Central memory CD8-positive, alpha-beta T cell (primary cell): Measurements from ENCODE around the gene PDE4D.

Experiments used
- ATAC-seq: fragments of 150-1000 bp; cut with Tn5 transposase; replicated peaks from 2 replicates; pipeline ENCODE4 v1.10.0; 2022; ENCODE audit warnings: mild to moderate bottlenecking, moderate FRiP score, moderate number of reproducible peaks; ENCODE audit not compliant: poor library complexity, severe bottlenecking; ENCODE audit errors: extremely low read depth
- DNase-seq, 2 donors: peaks; one replicate each; pipeline ENCODE4 v3.0.0; 2021; ENCODE audit warnings: low spot score in 2 of 2
- H3K27ac Mint-ChIP-seq: one replicate; pipeline ENCODE4 v1.8.0; 2022; ENCODE audit warnings: low read depth, mild to moderate bottlenecking, moderate library complexity, mixed read lengths
- H3K27me3 Mint-ChIP-seq: one replicate; pipeline ENCODE4 v1.8.0; 2022; ENCODE audit warnings: mixed read lengths
- H3K36me3 Mint-ChIP-seq: one replicate; pipeline ENCODE4 v1.8.0; 2022; ENCODE audit warnings: mild to moderate bottlenecking, moderate library complexity, mixed read lengths; ENCODE audit not compliant: insufficient read depth
- H3K4me1 Mint-ChIP-seq: one replicate; pipeline ENCODE4 v1.8.0; 2022; ENCODE audit warnings: mixed read lengths
- H3K4me3 Mint-ChIP-seq: one replicate; pipeline ENCODE4 v1.8.0; 2022; ENCODE audit warnings: mild to moderate bottlenecking, moderate library complexity, mixed read lengths
- H3K9me3 Mint-ChIP-seq: one replicate; pipeline ENCODE4 v1.8.0; 2022; ENCODE audit warnings: mixed read lengths

Gene PDE4D

DNA sequence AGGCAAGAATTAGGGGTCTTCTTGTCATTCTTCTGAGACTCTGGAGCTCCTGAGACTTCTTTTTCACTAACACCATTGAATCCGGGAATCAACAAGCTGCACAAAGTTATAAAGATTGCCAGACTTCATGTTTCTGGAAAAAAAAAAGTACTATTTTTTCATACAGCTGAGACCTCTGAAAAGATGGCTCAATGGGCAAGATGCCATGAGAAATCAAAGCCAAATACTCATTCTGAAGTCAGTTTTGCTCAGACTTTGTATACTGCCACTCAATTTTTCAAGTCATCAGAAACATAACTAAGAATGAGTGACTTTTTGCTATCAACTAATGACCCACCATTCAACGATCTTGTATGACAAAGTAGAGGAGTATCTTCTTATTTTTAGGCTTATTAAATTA lies 798.7 kb downstream of the PDE4D start:
- Mint-ChIP-seq H3K4me1 (peaks cover 43% of the 10 kb centered on the region), H3K4me3 (no peak overlapping the region), H3K27ac (no peak overlapping the region), H3K36me3 (no peaks in the 10 kb centered on the region), H3K27me3 (peaks cover 6% of the 10 kb centered on the region), H3K9me3 (no peaks in the 10 kb centered on the region)
- DNase-seq (no peak), ATAC-seq (no peak)

DNA sequence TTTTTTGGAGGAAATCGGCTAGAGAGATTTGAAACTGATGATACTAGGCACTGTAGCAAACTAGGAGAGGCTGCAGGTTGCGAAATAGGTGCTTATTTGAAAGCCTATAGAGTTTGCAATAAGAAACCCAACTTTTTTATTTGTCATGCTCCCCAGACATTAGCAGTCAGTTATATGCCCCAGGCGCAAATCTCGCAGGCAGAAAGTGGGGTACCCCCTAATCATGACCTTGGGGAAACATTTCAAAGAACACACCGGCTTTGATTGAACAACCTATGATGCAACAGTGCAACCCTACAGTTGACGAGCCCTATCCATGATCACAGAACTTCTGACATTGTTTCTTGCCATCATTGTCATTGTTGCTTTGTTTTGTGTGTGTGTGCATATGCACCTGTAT lies 800.2 kb downstream of the PDE4D start:
- no peak for ATAC-seq
- Mint-ChIP-seq H3K4me3 (no peak overlapping the region), H3K9me3 (no peaks in the 10 kb centered on the region), H3K27me3 (peaks cover 9% of the 10 kb centered on the region), H3K27ac (no peak overlapping the region), H3K36me3 (no peaks in the 10 kb centered on the region), H3K4me1 (peaks cover 29% of the 10 kb centered on the region)
- no peak for DNase-seq

DNA sequence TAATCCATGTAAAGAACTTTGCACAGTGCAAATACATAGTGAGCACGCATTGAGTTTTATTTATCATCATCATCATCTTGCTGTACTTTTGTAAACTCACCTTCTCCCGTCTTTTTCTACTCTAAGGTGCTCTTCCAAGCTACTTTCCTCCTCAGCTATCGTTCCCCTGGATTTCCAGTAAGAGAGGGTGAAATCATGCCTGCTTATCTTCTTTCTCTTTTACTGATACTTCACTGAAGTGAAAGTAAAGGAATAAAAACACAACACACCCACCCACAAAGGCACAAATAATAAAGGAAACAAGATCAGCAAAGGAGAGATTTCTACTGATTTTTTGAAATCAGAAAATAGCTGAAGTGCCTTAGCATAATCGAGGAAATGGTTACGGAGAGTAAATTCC lies 800.8 kb downstream of the PDE4D start:
- DNase-seq: no peak
- peaks cover 29% of the 10 kb centered on the region for H3K4me1 Mint-ChIP-seq
- no peak overlapping the region for H3K27ac Mint-ChIP-seq
- no peaks in the 10 kb centered on the region for H3K9me3 Mint-ChIP-seq
- H3K4me3 Mint-ChIP-seq: no peak overlapping the region
- ATAC-seq: no peak
- no peaks in the 10 kb centered on the region for H3K36me3 Mint-ChIP-seq
- peaks cover 14% of the 10 kb centered on the region for H3K27me3 Mint-ChIP-seq

DNA sequence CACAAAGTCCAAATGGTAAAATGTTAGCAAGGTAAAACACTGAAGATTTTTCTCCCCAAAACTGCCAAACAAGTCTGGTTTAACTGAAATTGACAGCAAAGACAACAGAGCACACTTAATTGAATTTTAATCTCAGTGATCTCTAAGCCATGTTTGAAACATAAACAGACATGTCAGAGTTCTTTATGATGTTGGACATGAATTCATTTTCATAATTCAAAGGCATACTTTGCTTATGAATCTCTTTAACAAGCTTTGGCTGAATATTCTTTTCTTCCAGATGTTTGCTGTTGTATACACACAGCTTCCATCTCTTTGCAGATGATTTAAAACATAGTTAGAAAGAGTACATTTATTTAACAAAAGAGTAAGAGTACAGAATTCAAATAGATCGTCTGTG lies 801.6 kb downstream of the PDE4D start:
- ATAC-seq: no peak
- Mint-ChIP-seq H3K4me1 (peaks cover 24% of the 10 kb centered on the region), H3K27ac (no peak overlapping the region)

DNA sequence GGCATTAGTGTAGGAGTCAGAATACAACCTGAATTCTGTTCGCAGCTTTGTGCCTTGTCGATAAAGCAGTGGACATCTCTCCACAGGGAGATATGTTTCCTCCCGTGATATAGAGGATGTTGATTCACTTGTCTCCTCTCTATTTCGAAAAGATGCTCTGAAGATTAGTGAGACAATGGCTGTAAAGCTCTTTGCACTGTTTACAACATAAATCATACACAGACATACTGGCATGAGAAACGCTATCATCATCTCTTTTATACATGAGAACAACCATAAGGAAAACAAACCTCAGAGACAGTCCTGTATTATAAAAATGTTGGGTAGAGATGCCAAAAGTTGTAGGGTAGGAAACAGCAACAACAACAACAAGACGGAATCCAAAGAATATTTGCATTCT lies 803.2 kb downstream of the PDE4D start:
- Mint-ChIP-seq H3K27ac (no peak overlapping the region), H3K36me3 (no peaks in the 10 kb centered on the region), H3K9me3 (no peaks in the 10 kb centered on the region), H3K27me3 (peaks cover 33% of the 10 kb centered on the region), H3K4me3 (no peak overlapping the region), H3K4me1 (peaks cover 17% of the 10 kb centered on the region)
- no peak for ATAC-seq
- DNase-seq: no peak

More for the DNA sequence above, 801.6 kb downstream of the PDE4D start:
- no peak for DNase-seq
- Mint-ChIP-seq H3K36me3 (no peaks in the 10 kb centered on the region), H3K9me3 (no peaks in the 10 kb centered on the region), H3K4me3 (no peak overlapping the region), H3K27me3 (peaks cover 17% of the 10 kb centered on the region)

DNA sequence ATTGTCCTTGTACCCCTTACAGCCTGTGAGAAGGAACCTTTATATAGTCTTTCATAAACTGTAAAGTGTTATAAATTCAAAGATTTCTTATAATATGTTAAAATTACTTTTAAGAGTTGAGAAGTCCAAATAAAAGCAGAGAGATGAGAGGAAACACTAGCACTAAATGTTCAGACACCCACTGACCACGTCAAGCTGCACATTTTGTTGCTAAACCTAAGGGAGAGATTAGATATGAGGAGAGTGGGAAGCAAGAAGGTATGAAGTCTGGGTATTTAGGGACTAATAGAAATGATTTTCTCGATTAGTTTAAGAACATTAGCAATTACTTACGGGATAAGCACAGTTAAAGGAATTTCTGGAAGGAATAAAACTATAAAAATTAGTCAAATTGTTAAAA lies 803.8 kb downstream of the PDE4D start:
- DNase-seq (no peak), ATAC-seq (no peak)
- H3K9me3 Mint-ChIP-seq: no peaks in the 10 kb centered on the region
- no peak overlapping the region for H3K4me3 Mint-ChIP-seq
- no peak overlapping the region for H3K27ac Mint-ChIP-seq
- H3K4me1 Mint-ChIP-seq: peaks cover 17% of the 10 kb centered on the region
- H3K27me3 Mint-ChIP-seq: peaks cover 33% of the 10 kb centered on the region
- no peaks in the 10 kb centered on the region for H3K36me3 Mint-ChIP-seq

DNA sequence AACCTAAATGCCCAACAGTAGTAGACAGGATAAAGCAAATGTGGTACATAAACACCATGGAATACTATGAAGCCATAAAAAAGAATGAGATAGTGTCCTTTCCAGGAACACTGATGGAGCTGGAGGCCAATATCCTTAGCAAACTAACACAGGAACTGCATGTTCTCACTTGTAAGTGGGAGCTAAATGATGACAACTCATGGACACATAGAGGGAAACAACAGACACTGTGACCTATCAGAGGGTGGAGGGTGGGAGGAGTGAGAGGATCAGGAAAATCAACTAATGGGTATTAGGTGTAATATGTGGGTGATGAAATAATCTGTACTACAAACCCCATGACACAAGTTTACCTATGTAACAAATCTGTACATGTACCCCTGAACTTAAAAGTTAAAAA lies 805.0 kb downstream of the PDE4D start:
- ATAC-seq (no peak), DNase-seq (no peak)
- Mint-ChIP-seq H3K27ac (no peak overlapping the region), H3K4me1 (peaks cover 8% of the 10 kb centered on the region), H3K27me3 (peaks cover 37% of the 10 kb centered on the region), H3K9me3 (no peaks in the 10 kb centered on the region), H3K4me3 (no peak overlapping the region), H3K36me3 (no peaks in the 10 kb centered on the region)

DNA sequence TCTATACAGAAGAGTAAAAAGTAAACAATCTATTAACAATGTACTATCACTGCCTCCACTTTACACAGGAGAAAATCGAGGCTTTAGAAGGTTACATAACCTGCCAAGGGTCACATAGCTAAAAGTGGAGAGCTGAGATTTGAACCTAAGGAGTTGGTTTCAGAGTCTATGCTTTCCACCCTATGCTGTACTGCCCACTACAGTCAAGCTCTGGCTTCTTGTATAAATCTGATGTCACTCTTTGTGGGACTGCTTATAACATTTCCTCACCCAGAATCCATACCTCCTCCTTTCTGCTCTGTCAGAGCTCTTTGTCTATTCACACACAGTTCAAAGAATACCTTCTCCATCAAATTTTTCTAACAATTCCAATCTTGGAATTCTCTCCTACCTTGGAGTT lies 807.5 kb downstream of the PDE4D start:
- Mint-ChIP-seq H3K4me3 (no peak overlapping the region), H3K36me3 (no peaks in the 10 kb centered on the region), H3K9me3 (no peaks in the 10 kb centered on the region), H3K27ac (no peak overlapping the region), H3K4me1 (no peaks in the 10 kb centered on the region), H3K27me3 (peaks cover 36% of the 10 kb centered on the region)
- no peak for DNase-seq
- ATAC-seq: no peak

DNA sequence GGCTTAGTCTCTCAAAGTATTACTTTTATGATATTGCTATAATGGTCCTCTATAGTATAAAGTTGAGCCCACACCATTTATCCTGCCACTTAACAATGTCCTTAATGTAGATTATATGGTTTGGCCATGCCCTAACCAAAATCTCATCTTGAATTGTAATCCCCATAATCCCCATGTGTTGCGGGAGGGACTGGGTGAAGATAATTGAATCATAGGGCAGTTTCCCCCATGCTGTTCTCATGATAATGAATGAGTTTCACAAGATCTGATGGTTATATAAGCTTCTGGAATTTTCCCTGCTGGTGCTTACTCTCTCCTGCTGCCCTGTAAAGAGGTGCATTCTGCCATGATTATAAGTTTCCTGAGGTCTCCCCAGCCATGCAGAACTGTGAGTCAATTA lies 811.8 kb downstream of the PDE4D start:
- Mint-ChIP-seq H3K27me3 (peaks cover 22% of the 10 kb centered on the region), H3K4me1 (no peaks in the 10 kb centered on the region), H3K36me3 (no peaks in the 10 kb centered on the region), H3K27ac (no peak overlapping the region), H3K9me3 (no peaks in the 10 kb centered on the region), H3K4me3 (no peak overlapping the region)
- ATAC-seq (no peak), DNase-seq (no peak)

DNA sequence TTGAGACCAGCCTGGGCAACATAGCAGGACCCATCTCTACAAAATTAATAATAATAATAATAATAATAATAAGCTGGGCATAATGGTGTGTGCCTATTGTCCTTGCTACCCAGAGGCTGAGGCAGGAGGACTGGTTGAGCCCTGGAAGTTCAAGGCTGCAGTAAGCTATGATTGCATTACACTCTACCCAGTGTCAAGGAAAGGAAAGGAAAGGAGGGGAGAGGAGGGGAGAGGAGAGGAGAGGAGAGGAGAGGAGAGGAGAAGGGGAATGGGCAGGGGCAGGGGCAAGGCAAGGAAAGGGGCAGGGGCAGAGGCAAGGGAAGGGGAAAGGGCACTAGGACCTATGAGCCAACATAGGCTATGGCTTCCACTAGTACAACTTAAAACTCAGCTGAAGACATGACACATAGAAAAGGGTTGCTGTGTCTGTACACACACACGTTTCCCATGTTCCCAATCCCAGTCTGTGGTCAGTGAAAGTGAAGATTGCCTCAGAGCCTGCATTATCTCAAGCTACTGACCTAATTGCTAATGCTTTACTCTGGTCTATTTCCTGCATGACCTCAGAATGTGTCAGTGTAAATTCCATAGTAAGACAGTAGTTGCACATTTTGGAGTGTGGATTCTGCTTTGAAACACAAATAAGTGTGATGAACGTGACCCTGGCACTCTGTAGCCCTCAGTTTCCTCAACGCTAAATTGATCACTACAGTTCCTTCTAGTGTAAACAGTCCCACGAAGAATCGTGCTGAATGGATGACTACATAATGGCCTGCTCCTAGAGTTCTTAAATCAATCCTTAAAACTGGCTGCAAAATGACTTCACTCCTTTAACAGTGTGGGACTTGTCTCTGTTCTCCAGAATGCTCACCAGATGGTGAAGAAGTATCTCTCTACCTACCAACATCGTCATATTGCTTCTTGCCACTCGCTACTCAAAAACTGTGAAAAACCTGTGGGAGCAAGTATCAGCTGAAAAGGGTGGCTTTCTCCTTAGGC lies 813.6 kb downstream of the PDE4D start:
- no peak overlapping the region for H3K27ac Mint-ChIP-seq
- DNase-seq: no peak
- no peak for ATAC-seq

DNA sequence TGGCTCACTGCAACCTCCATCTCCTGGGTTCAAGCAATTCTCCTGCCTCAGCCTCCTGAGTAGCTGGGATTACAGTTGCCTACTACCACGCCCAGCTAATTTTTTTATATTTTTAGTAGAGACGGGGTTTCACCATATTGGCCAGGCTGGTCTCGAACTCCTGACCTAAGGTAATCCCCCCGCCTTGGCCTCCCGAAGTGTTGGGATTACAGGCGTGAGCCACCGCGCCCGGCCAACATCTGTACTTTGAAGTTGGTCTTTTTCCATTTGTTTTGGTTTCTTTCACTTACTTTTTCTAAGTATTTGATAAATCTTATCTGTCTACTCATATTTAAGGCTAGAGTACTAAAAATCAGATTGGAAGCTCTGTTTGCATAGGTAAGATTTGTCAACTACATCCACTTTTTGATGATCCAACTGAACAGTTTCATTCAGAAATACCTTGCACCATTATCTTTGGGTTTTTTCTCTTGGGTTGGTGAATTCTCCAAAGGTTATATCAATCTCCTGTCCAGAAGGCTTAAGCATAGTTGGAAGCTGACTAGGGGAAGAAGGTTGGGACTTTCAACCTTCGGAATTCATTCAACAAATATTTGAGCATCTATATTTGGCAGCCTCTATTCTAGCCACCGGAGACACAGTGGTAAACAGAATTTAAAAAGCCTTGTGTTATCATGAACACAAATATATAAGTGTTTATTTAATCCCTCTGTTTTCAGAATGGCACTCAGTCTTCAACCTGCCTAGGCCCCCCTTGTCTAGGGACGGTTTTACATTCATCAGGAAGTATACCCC lies 821.6 kb downstream of the PDE4D start:
- H3K27ac Mint-ChIP-seq: no peak overlapping the region
- H3K4me3 Mint-ChIP-seq: no peak overlapping the region
- DNase-seq: no peak
- no peaks in the 10 kb centered on the region for H3K4me1 Mint-ChIP-seq
- H3K36me3 Mint-ChIP-seq: no peaks in the 10 kb centered on the region
- H3K27me3 Mint-ChIP-seq: peaks cover 15% of the 10 kb centered on the region
- no peaks in the 10 kb centered on the region for H3K9me3 Mint-ChIP-seq
- no peak for ATAC-seq

More for the DNA sequence above, 813.6 kb downstream of the PDE4D start:
- Mint-ChIP-seq H3K9me3 (no peaks in the 10 kb centered on the region), H3K4me1 (no peaks in the 10 kb centered on the region), H3K4me3 (no peak overlapping the region), H3K36me3 (no peaks in the 10 kb centered on the region), H3K27me3 (peaks cover 8% of the 10 kb centered on the region)

DNA sequence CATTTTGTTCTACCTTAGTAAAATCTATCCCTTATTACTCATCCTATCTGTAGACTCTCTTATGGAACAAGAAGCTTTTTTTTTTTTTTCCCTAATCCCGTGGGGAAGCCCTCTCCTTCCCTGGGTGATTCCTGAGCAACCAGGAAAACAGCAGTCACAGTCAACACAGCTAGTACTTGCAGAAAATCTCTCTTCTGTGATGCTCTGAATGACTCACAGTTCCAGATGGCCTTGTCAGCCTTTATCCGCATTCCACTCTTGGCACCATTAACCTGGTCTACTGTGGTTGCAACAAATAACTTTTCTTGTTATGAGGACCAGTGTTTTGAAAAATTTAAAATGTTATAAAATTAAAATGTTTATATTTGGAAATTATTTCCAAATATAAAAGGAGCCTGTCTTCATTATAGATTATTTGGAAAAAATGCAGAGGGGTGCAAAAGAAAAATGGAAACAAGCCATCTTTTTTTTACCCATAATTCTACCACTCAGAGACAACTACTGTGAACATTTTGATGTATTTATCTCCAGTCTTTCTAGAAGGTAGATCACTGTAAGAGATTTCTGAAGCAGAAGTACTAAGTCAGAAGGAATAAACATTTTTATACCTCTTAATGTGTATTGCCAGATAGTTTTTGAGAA lies 824.0 kb downstream of the PDE4D start:
- H3K4me1 Mint-ChIP-seq: no peaks in the 10 kb centered on the region
- DNase-seq (no peak), ATAC-seq (no peak)
- H3K4me3 Mint-ChIP-seq: no peak overlapping the region
- no peak overlapping the region for H3K27ac Mint-ChIP-seq
- H3K36me3 Mint-ChIP-seq: no peaks in the 10 kb centered on the region
- no peaks in the 10 kb centered on the region for H3K9me3 Mint-ChIP-seq
- peaks cover 15% of the 10 kb centered on the region for H3K27me3 Mint-ChIP-seq
